H1 (cell line): ENCODE measurements around the gene P3H3. TPM values are rescaled to one million over a fixed set of nuclear protein-coding genes. Genes with fewer than 3 reads are reported as not detected.

ENCODE experiments used
- BCL11A ChIP-seq, 2 experiments: IDR thresholded peaks; one replicate each; pipeline ENCODE4 v1.6.1; 2011; ENCODE audit warnings: low read depth in 2 of 2, low read length in 2 of 2, mild to moderate bottlenecking in 2 of 2
- SUZ12 ChIP-seq: fragments of 200-600 bp; sonication (generic); IDR thresholded peaks from 2 replicates; pipeline ENCODE4 v1.6.1; 2012; ENCODE audit warnings: mild to moderate bottlenecking, inconsistent platforms, low read length, moderate library complexity, mixed read lengths
- polyA plus RNA-seq, 7 experiments: library from polyadenylated mRNA; depleted of rRNA in 3 of 7; stranded (reverse) in 5 of 7; unstranded in 2 of 7; fragments of >200 nt in 5 of 7; fragments of 200-250 nt in 2 of 7; gene quantifications; 1 replicate in 5 of 7; 2 replicates in 1 of 7; 4 replicates in 1 of 7; pipeline versions ENCODE4 v1.2.1 to v1.2.3, GENCODE V29; 2011 to 2013; ENCODE audit warnings: missing spikeins in 2 of 7, mixed read lengths in 2 of 7
- total RNA-seq: library from RNA; stranded (reverse); fragmentation: NEBNext Ultra II Directional; extraction: Animal tissue kit (Norgen Biotek cat#: 25700); gene quantifications from 2 replicates; pipeline ENCODE4 v1.2.1, GENCODE V29; 2021

P3H3 gene
- total and polyA plus RNA-seq, 2 of the 8 experiments (the other 6 are each of a cell fraction or from before 2014, with no cell fraction given): 22.9 to 43.5 TPM

DNA sequence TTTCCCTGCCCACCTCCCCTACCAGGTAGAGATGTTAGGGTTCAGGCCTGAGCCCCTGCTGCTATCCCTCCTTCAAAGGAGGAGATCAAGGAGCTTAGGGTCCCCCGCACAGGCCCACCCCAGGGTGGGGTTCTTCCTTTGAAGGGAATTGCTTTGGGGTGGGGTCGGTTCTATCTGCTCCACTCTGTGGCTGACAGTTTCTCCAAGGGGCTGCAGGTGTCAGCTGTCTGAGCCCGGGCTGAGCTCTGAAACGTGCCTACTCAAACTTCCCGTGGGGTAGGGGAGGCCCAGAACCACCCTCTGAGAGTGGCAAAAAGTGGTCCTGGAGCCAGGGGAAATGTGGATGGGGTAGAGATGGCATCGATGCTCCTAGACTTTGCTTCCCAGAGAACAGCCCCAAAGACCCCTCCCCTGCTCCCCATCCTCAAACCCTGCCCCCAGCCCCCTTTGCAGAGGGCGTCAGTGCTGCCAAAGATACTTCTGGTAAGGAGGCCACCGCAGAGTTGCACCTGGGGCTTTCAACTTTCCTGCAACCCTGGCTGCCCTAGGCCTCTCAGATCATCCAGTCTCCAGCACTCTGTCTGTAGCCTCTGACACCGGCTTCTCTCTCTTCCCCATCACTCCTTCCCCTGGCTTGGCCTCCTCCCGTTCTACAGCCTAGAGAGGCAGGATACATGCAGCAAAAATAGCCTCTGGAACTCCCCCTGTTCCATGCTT lies 45.2 kb upstream of the P3H3 start (continued):
- TF ChIP-seq SUZ12: no peak
- TF ChIP-seq BCL11A (IDR thresholded peaks at IDR 0.05; ENCODE audit: low read depth in 2 of 2, low read length in 2 of 2): no peak
